GM18907 (cell line): ENCODE data around the gene ALPL.

Experiments used
- ATAC-seq: cut with Tn5 transposase; IDR thresholded peaks from one replicate; pipeline ENCODE4 v1.9.1; 2021; ENCODE audit warnings: mild to moderate bottlenecking, moderate library complexity; ENCODE audit not compliant: unreplicated experiment

ALPL gene

GRCh38 chr1:21574466-21575151, 65.4 kb downstream of the ALPL start:
- no peak for ATAC-seq

- ATAC-seq = no peak
Measured at GRCh38 chr1:21575351-21575942, 66.2 kb downstream of the ALPL start.

DNA sequence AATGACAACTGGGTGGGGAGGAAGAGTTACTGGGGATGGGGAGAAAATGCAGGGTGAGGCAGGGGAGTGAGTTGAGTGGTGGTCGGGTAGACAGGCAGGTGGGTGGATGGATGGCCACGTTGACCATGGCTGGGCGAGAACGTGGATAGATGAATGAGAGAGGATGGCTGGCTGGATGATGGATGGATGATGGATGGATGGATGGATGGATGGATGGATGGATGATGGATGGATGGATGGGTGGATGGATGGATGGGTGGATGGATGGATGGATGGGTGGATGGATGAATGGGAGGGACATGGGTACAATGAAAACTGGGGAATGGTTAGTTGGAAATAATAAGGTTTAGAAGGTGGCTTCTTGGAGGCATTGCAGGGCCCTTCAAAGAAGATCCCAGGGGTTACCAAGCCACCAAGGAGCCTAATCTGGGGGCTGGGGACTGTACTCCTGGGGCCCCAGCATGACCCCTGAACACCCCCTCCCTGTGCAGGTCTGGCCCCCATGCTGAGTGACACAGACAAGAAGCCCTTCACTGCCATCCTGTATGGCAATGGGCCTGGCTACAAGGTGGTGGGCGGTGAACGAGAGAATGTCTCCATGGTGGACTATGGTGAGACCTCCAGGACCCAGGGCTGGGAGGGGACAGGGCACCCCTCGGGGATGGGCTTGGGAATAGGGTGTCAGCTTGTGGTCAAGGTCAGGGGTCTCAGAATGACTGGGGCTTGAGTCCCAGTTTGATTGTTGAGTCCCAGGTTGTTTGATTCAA, 67.0 kb downstream of the ALPL start:
- no peak for ATAC-seq

DNA sequence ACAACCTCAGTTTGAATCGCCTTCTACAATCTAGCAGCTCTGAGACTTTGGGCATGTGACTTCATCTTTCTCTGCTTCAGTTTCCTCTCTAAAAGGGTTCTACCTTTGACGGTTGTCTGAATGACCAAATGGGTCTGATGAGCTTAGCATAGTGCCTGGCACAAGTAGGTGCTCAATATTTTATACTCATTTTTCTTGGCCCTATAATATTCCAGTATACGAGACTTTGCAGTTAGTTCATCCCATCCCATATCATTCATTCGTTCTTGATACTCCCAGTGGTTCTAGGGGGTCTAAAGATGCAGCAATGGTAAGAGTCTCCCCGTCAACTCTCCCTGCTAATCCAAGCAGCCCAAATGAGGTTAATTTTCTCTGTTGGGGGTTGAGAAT, 67.6 kb downstream of the ALPL start:
- no peak for ATAC-seq

DNA sequence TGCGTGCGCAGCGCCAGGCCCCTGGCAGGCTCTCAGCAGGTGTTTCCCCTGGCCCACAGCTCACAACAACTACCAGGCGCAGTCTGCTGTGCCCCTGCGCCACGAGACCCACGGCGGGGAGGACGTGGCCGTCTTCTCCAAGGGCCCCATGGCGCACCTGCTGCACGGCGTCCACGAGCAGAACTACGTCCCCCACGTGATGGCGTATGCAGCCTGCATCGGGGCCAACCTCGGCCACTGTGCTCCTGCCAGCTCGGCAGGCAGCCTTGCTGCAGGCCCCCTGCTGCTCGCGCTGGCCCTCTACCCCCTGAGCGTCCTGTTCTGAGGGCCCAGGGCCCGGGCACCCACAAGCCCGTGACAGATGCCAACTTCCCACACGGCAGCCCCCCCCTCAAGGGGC, 68.1 kb downstream of the ALPL start:
- no peak for ATAC-seq

GRCh38 chr1:21577933-21578332, 68.7 kb downstream of the ALPL start:
- no peak for ATAC-seq

DNA sequence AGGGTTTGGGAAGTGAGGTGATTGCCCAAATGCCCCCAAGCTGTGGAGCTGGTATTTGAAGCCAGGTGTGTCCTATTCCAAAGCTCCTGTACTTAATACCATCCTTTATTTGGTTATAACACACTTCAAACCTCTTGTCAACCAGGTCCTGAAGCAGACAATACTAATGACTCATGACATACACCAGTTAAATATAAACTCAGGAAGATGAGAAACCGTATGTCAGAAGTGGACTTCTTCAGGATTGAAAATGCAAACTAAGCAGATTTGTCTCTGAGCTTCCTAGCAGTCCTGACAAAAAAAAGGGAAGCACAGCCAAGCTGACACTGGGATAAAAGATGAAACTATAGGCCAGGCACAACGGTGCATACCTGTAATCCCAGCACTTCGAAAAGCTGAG, 70.6 kb downstream of the ALPL start:
- ATAC-seq = no peak

DNA sequence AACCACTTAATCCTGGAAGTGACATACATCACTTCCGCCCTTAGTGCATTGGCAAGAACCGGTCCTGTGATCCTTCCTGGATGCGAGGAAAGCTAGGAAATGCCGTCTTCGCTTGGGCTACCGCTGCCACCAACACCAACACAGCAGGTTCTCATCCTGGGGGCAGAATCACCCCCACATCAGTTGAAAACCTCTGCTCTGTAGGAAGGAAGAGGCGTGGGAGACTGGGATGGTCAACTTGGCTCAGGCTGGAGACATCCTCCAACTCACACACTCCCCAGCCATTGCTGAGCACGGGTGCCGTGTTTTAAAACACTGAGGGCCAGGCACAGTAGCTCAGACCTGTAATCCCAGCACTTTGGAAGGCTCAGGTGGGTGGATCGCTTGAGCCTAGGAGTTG, 74.9 kb downstream of the ALPL start:
- ATAC-seq = no peak

DNA sequence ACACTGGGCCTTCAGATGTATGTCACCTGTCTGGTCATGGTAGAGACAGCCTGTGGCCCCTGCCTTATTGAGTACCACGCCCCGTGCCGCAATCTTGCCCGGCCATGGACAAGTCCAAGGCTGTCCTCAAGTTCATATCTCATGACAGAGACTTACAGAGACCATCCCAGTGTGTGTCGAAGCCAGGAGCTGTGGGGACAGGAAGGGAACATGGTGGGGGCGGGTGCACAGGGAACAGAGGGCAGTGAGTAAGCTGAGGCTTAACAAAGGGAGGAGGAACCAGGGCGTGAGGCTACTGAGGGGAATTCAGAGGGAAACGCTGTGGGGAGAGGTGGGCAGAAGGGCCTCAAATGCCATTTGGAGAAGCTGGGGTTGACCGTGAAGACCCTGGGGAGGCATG, 75.8 kb downstream of the ALPL start:
- no peak for ATAC-seq

DNA sequence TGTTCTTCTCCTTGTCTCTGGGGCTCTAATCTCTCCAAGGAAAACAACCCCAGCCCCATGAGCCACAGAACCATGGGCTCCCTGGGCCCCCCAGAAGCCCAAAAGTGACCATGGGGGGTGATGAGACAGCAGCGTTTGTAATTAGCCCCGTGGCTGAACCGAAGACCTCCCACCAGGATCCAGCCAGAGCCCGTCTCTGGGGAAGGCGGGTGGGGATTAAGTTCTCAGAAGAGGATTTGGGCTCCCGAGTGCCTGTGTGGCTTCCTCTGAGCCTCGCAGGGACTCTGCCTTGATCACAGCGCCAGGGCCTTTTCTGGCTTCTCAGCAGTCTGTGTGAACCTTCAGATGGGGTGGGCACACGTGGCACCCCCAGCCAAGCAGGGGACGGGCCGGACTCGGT, 77.0 kb downstream of the ALPL start:
- ATAC-seq = no peak

- ATAC-seq = no peak
Measured at GRCh38 chr1:21586846-21587601, 77.8 kb downstream of the ALPL start.

DNA sequence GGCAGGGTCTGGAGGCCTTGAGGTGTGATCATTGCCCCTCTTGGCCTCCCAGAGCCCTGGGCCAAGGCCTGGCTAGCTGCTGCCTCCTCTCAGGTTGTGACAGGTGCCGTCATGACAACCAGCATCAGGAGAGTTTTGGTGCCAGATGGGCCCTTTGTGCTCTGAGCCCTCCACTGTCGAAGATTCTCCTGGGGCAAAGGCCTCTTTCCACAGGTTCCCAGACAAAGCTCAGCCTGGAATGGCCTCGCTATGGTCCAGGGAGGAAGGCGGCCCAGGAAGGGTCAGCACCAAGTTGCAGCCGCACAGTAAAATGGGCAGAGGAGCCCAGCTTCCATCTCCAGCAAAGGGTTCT, 78.4 kb downstream of the ALPL start:
- ATAC-seq = no peak

- ATAC-seq = no peak
Measured at GRCh38 chr1:21589618-21590017, 80.4 kb downstream of the ALPL start.

DNA sequence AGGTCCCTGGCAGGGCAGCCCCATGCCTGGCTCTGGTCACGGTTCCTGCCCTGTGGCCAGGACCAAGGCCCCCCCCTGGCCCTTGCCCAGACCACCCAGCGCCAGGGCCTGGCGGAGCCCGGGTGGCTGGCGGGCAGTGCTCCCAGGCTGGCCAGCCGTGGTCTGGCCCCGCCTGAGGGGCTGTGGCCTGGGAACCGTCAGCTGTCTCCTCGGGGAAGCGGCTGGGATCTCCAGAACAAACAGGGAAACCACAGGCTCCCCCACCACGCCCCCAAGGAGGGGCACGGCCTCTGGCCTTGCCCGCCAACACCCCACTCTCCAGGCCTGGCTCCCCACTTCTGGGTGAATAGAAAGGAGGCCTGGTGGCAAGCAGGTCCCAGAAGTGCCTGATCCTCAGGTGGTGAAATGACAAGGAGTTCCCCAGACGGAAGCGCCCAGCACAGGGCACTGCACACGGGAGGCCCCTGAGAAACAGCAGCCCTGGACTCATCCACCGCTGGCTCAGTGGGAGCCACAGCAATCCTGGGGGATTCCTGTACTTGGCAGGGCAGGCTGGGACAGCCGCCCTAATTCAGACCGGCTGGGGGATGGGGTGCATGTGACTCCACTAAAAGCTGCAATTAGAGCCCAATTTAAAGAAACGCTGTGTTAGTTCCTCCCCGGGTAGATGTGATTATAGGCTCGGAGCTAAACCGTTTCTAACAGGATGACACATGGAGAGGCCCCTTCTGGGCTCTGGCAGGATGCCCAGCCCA, 81.1 kb downstream of the ALPL start:
- ATAC-seq = no peak

DNA sequence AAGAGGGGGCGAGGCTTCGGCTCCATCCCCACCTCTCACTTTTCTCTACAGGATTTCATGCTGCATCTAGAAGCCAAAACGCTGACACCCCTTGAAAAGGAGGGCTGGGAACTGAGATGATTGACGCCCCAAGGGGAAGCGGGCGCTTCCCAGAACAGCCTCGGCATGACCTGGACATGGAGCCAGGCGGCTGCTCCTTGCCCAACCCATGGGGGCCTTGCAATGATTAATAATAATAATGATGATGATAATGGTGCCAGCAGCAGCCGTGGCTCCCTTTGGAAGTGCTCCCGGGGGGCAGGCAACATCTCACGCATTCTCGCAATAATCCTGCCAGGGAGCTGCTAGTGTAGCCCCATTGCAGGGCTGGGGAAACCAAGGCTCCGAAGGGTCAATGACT, 81.7 kb downstream of the ALPL start:
- no peak for ATAC-seq

- ATAC-seq = no peak
Measured at GRCh38 chr1:21592086-21592865, 83.1 kb downstream of the ALPL start.

DNA sequence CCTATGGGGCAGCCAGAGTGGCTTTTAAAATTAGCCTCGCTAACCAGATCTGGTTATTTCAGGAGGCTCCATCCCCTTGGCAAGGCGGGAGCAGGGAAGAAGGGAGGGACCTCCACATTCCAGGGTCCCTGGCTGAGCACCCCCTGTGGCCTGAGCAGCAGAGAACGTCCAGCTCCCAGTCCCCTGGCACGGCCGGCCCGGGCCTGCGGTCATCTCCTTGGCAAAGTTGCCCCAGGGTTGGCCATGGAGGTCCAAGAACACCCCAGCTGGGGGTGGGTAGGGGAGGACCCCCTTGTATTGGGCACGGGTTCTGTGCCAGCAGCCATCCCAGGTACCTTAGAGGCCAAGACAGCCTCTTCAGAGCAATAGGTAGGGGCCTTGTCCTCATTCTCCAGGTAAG, 84.0 kb downstream of the ALPL start:
- no peak for ATAC-seq

DNA sequence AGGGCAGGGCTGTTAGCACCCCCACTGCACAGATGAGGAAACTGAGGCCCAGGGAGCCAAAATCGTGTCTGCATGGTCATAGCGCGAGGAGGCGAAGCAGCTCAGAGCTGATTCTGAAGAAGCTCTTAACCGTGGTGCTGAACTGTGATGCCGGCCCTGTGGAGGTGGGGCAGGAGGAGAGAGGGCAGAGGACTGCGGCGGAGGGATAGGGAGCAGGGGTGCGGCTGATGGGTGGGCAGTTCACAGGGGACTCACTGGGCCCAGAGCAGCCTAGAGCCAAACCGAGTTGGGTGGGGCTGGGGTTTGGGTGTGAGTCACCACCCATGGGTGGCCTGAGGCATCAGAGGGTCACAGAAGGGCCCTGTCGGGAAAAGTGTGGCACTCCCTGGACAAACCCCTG, 85.3 kb downstream of the ALPL start:
- no peak for ATAC-seq

GRCh38 chr1:21594935-21595897, 86.0 kb downstream of the ALPL start:
- no peak for ATAC-seq
